Measurements from ENCODE around the gene USP4.
A peak's percentile ranks its signal among the peaks of the same experiment; 100 is the strongest.
"Not testable (repeated sequence)": the region's sequence is repeated elsewhere in the genome, so short reads cannot be mapped to it uniquely, and the experiment has no call there.

Gene USP4

GRCh38 chr3:49341996-49342395 lies 2.1 kb upstream of the USP4 start:
- POLR2A ChIA-PET: no interaction called here
- DNase-seq (ENCODE audit: extremely low spot score): no peak
- no peak for TF ChIP-seq CTCF (IDR thresholded peaks at IDR 0.05; ENCODE audit: control extremely low read depth, extremely low read depth, low read depth, missing control alignments)
- CTCF ChIA-PET: interaction anchor here (1.0 to 1.6 kb wide), 2 partner anchors 10 to 107 kb away, joined by 4 to 5 read pairs; no protein-coding TSS in a partner anchor

GRCh38 chr3:49339581-49339940 lies 292 bp downstream of the USP4 start:
- DNase-seq (ENCODE audit: extremely low spot score): no peak
- CTCF ChIA-PET: interaction anchor here (0.9 to 3.0 kb wide), 31 partner anchors 8 to 245 kb away, joined by 3 to 37 read pairs (median 6); partner anchors contain the start of genes KLHDC8B, QRICH1, RHOA and TCTA
- POLR2A ChIA-PET: interaction anchor here (0.5 to 2.7 kb wide), 13 partner anchors 9 to 1425 kb away, joined by 3 to 26 read pairs (median 5); partner anchors contain the start of genes GPX1, NDUFAF3, RHOA and TCTA
- no peak for TF ChIP-seq CTCF (IDR thresholded peaks at IDR 0.05; ENCODE audit: control extremely low read depth, extremely low read depth, low read depth, missing control alignments)

GRCh38 chr3:49333916-49334633 lies 5.8 kb downstream of the USP4 start:
- no peak for TF ChIP-seq CTCF (IDR thresholded peaks at IDR 0.05; ENCODE audit: control extremely low read depth, extremely low read depth, low read depth, missing control alignments)
- POLR2A ChIA-PET: no interaction called here
- CTCF ChIA-PET: interaction anchor here (1.3 to 2.0 kb wide), 3 partner anchors 11 to 115 kb away, joined by 4 to 7 read pairs (median 6); no protein-coding TSS in a partner anchor
- DNase-seq (ENCODE audit: extremely low spot score): no peak

GRCh38 chr3:49333091-49333490 lies 6.8 kb downstream of the USP4 start:
- TF ChIP-seq CTCF (IDR thresholded peaks at IDR 0.05; ENCODE audit: control extremely low read depth, extremely low read depth, low read depth, missing control alignments): no peak
- DNase-seq (ENCODE audit: extremely low spot score): no peak
- POLR2A ChIA-PET: no interaction called here
- CTCF ChIA-PET: no interaction called here

- no peak for TF ChIP-seq CTCF (IDR thresholded peaks at IDR 0.05; ENCODE audit: control extremely low read depth, extremely low read depth, low read depth, missing control alignments)
- ChIA-PET POLR2A (no interaction called here), CTCF (interaction anchor here (2.7 kb wide), 1 partner anchor 10 kb away, joined by 11 read pairs; the partner anchor contains the start of gene USP4)
- no peak for DNase-seq (ENCODE audit: extremely low spot score)
Observed at GRCh38 chr3:49329186-49329585, 10.7 kb downstream of the USP4 start.

- POLR2A ChIA-PET; DNase-seq (ENCODE audit: extremely low spot score): not testable (repeated sequence)
- CTCF ChIA-PET: interaction anchor here (2.7 kb wide), 1 partner anchor 11 kb away, joined by 11 read pairs; the partner anchor contains the start of gene USP4
Observed at GRCh38 chr3:49328350-49328749, 11.5 kb downstream of the USP4 start.

GRCh38 chr3:49327485-49327884 lies 12.4 kb downstream of the USP4 start:
- TF ChIP-seq CTCF (IDR thresholded peaks at IDR 0.05; ENCODE audit: control extremely low read depth, extremely low read depth, low read depth, missing control alignments): peak; percentile 9
- DNase-seq (ENCODE audit: extremely low spot score): no peak
- CTCF ChIA-PET: interaction anchor here (0.9 to 3.1 kb wide), 3 partner anchors 12 to 26 kb away, joined by 3 to 12 read pairs (median 3); partner anchors contain the start of gene USP4
- POLR2A ChIA-PET: no interaction called here

Measured in GM10248 (cell line).